ENCODE results near the gene HLA-DMA. TPM values are rescaled to one million over a fixed set of nuclear protein-coding genes. Genes with fewer than 3 reads are reported as not detected.
A peak's percentile ranks its signal among the peaks of the same experiment; 100 is the strongest.

The HLA-DMA gene
- total and polyA plus RNA-seq, 9 of the 15 experiments (the other 6 are each of a cell fraction or from before 2014, with no cell fraction given): 0.13 to 0.83 (median 0.51) TPM

DNA sequence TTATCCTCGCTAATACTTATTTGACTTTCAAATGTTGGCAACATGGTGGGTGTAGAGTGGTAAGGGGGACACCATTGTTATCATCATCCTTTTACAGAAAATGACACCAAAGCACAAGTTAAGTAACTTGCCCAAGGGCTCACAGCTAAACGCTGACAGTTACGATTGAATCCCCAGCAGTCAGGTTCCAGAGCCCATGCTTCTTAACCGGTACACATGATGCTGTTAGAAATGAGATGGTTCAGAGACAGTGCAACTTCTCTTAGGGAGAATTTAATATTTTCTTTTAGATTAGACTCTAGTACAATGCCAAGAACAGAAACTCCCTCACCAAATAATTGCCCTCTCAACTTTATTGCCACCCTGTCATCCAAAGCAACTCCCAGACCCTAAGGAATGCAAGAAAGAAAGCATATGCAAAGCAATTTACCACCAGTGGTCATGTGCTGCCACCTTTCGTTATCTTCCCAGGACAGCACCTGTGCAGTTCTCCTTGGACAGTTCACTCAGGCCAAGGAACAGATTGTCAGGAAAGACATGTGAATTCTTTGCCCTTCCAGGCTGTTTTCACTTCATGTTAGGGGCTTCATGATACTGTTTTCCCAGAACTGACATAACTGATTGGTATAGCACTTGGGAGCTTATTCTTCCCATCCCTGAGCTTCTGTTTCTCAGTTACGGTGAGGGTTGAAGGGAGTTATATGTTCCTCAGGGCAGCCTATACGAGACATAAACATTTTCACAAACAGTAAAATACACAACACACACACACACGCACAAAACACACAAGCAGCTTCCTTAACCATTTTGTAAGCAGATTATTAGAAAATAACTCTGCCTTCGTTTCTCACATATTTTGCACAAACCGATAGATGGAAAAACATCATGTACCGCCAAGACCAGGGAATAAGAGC lies 5.1 kb downstream of the HLA-DMA start:
- Histone ChIP-seq H3K79me2 (ENCODE audit: control insufficient read depth, insufficient read depth, low read length) (no peaks in the 10 kb centered on the region), H3K9ac (ENCODE audit: insufficient read depth in 1 of 2, low read depth in 2 of 2, low read length in 2 of 2) (no peak overlapping the region), H3K4me3 (no peak overlapping the region), H2AFZ (ENCODE audit: low read depth, low read length) (no peak overlapping the region), H3K4me1 (replicated peaks in 1 of 2; ENCODE audit: control insufficient read depth in 2 of 2, insufficient read depth in 2 of 2, low read length in 2 of 2) (no peaks in the 10 kb centered on the region), H3K36me3 (ENCODE audit: control insufficient read depth, insufficient read depth, low read length) (no peaks in the 10 kb centered on the region), H3K9me1 (ENCODE audit: control insufficient read depth, insufficient read depth, low read length) (no peaks in the 10 kb centered on the region), H3K9me3 (replicated peaks; ENCODE audit: control insufficient read depth, insufficient read depth, low read depth, low read length) (no peaks in the 10 kb centered on the region), H3K4me2 (ENCODE audit: insufficient read depth, low read length) (no peak overlapping the region), H4K20me1 (replicated peaks; ENCODE audit: control insufficient read depth, insufficient read depth, low read length) (no peaks in the 10 kb centered on the region), H3K27me3 (ENCODE audit: control insufficient read depth in 2 of 2, insufficient read depth in 2 of 2, low read length in 2 of 2) (peaks cover 2 to 24% of the 10 kb centered on the region in 2 experiments; a peak in 3 of 5 replicates), H3K27ac (ENCODE audit: extremely low read depth, low read depth, low read length) (no peak overlapping the region)
- FAIRE-seq (peak; percentile 85), DNase-seq (ENCODE audit: extremely low read depth in 1 of 4, low spot score in 3 of 4) (peak in 2 of 4 experiments; percentile 48 to 62), ATAC-seq (peak; percentile 86)
- POLR2A ChIA-PET: interaction anchor here (0.6 to 13.5 kb wide), 3 partner anchors 24 to 37 kb away, joined by 4 to 309 read pairs (median 5); partner anchors contain the start of gene BRD2
- WGBS (ENCODE audit: insufficient coverage, low coverage, missing lambda C conversion rate): 14% methylated on average over 11 of the region's 11 CpGs
- CTCF ChIA-PET (ENCODE audit: low intra/inter-chr PET ratio): interaction anchor here (0.6 to 1.9 kb wide), 6 partner anchors 14 to 534 kb away, joined by 3 to 10 read pairs (median 4); no protein-coding TSS in a partner anchor
- no TSS peak for BruUV-seq (replicated peaks)
- intact Hi-C loops (cut with micrococcal nuclease): loop anchor here (5.0 kb wide), 1 partner anchor 61 kb away; no protein-coding TSS in a partner anchor
- in situ Hi-C loops (cut with MboI): no loop called here
- TF ChIP-seq TEAD4 (IDR thresholded peaks at IDR 0.05; ENCODE audit: low read length) (0 out of 2 replicates have a peak, but pooled peaks have one; percentile 10), TEAD4 (CRISPR knock-in tag; IDR thresholded peaks at IDR 0.05; ENCODE audit: borderline replicate concordance) (no peak), PHB2 (IDR thresholded peaks at IDR 0.05; ENCODE audit: low read depth) (no peak), SMC3 (conservative IDR thresholded peaks at IDR 0.05; ENCODE audit: insufficient read depth, low read depth, low read length) (0 out of 2 replicates have a peak, but pooled peaks have one; percentile 38), RB1 (IDR thresholded peaks at IDR 0.05; ENCODE audit: low read depth) (0 out of 2 replicates have a peak, but pooled peaks have one; percentile 29), HMG20A (CRISPR knock-in tag; conservative IDR thresholded peaks at IDR 0.05) (no peak), ZNF707 (CRISPR knock-in tag; conservative IDR thresholded peaks at IDR 0.05) (no peak), FOXJ2 (tag; IDR thresholded peaks at IDR 0.05) (no peak), TAF9B (IDR thresholded peaks at IDR 0.05; ENCODE audit: partially characterized antibody) (no peak)
- TF ChIP-seq, protein P1, sequence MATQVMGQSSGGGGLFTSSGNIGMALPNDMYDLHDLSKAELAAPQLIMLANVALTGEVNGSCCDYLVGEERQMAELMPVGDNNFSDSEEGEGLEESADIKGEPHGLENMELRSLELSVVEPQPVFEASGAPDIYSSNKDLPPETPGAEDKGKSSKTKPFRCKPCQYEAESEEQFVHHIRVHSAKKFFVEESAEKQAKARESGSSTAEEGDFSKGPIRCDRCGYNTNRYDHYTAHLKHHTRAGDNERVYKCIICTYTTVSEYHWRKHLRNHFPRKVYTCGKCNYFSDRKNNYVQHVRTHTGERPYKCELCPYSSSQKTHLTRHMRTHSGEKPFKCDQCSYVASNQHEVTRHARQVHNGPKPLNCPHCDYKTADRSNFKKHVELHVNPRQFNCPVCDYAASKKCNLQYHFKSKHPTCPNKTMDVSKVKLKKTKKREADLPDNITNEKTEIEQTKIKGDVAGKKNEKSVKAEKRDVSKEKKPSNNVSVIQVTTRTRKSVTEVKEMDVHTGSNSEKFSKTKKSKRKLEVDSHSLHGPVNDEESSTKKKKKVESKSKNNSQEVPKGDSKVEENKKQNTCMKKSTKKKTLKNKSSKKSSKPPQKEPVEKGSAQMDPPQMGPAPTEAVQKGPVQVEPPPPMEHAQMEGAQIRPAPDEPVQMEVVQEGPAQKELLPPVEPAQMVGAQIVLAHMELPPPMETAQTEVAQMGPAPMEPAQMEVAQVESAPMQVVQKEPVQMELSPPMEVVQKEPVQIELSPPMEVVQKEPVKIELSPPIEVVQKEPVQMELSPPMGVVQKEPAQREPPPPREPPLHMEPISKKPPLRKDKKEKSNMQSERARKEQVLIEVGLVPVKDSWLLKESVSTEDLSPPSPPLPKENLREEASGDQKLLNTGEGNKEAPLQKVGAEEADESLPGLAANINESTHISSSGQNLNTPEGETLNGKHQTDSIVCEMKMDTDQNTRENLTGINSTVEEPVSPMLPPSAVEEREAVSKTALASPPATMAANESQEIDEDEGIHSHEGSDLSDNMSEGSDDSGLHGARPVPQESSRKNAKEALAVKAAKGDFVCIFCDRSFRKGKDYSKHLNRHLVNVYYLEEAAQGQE (IDR thresholded peaks at IDR 0.05; ENCODE audit: borderline replicate concordance): peak; percentile 52
- TF ChIP-seq, protein P1 (CRISPR knock-in tag; IDR thresholded peaks at IDR 0.05; ENCODE audit: low read depth): no peak
- TF ChIP-seq, protein P2, sequence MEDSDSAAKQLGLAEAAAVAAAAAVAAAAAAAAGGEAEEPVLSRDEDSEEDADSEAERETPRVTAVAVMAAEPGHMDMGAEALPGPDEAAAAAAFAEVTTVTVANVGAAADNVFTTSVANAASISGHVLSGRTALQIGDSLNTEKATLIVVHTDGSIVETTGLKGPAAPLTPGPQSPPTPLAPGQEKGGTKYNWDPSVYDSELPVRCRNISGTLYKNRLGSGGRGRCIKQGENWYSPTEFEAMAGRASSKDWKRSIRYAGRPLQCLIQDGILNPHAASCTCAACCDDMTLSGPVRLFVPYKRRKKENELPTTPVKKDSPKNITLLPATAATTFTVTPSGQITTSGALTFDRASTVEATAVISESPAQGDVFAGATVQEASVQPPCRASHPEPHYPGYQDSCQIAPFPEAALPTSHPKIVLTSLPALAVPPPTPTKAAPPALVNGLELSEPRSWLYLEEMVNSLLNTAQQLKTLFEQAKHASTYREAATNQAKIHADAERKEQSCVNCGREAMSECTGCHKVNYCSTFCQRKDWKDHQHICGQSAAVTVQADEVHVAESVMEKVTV (CRISPR knock-in tag; IDR thresholded peaks at IDR 0.05): peak; percentile 51; the same call in 1 of the 2 replicates

All from K562 (cell line).